Subcutaneous abdominal adipose tissue (tissue), 5 donors: ENCODE data around the gene MT1X.

Experiments
- H3K27ac ChIP-seq: one replicate; pipeline ENCODE4 v1.7.0; 2013; ENCODE audit warnings: low read depth, mild to moderate bottlenecking, inconsistent platforms, low read length, moderate library complexity
- H3K27me3 ChIP-seq, 5 donors: one replicate each; pipeline ENCODE4 v1.7.0; 2013; ENCODE audit warnings: low read length in 5 of 5, inconsistent platforms in 1 of 5; ENCODE audit not compliant: control insufficient read depth in 5 of 5, insufficient read depth in 4 of 5
- H3K36me3 ChIP-seq, 5 donors: one replicate each; pipeline ENCODE4 v1.7.0; 2013; ENCODE audit warnings: low read length in 5 of 5; ENCODE audit not compliant: control insufficient read depth in 5 of 5, insufficient read depth in 5 of 5
- H3K4me1 ChIP-seq, 5 donors: one replicate each; pipeline ENCODE4 v1.7.0; 2013; ENCODE audit warnings: low read length in 5 of 5, mild to moderate bottlenecking in 3 of 5, moderate library complexity in 1 of 5; ENCODE audit not compliant: control insufficient read depth in 5 of 5, insufficient read depth in 5 of 5
- H3K4me3 ChIP-seq, 5 donors: one replicate each; pipeline ENCODE4 v1.7.0; 2013; ENCODE audit warnings: low read length in 5 of 5, low read depth in 1 of 5
- H3K9ac ChIP-seq, 5 donors: one replicate each; pipeline ENCODE4 v1.7.0; 2013; ENCODE audit warnings: low read length in 5 of 5, mild to moderate bottlenecking in 4 of 5, moderate library complexity in 3 of 5
- H3K9me3 ChIP-seq, 5 donors: one replicate each; pipeline ENCODE4 v1.7.0; 2013; ENCODE audit warnings: low read length in 5 of 5; ENCODE audit not compliant: control insufficient read depth in 5 of 5
- donor health status: healthy.
- donor health status: healthy.
- donor health status: healthy.
- donor health status: healthy.
- donor health status: healthy.

Gene MT1X

DNA sequence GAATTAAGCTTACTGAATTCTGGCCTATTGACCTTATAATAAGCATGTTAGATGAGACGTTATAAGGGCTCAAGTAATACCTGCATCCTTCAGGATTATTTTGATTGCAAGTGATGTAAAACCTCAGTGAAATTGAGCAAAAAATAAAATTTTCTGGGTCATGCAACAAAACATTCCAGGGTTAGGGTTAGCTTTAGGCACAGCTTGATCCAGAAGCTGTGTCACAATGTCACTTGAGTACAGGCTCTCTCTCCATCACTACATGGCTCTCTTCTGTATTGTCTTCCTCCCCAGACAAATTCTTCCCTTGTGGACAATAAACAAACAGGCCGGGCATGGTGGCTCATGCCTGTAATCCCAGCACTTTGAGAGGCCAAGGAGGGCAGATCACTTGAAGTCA is 44.0 kb downstream of the MT1X start:
- H3K27ac ChIP-seq, result no peak overlapping the region

DNA sequence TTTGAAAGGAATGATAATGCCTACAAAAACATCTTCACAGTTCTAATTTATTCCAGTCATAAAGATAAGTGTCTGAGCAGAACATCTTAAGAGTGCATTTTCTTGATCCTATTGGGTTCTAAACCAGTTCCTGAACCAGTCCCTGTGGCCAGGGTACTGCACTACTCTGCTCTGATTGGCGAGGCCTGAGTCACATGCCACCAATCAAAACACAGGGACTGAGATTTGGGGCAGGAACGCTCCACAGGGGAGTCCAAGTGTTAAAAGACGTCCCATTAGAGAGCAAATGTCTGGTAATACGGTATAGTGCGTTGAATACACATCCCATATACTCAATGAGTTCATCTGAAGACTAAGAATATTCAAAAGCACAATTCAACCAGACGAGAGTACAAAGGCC is 44.7 kb downstream of the MT1X start:
- H3K4me1 ChIP-seq, result peaks cover 4 to 24% (median 21%) of the 10 kb centered on the region in 5 donors
- no peak overlapping the region for H3K27ac ChIP-seq
- no peak overlapping the region for H3K4me3 ChIP-seq

More for the DNA sequence above, 44.0 kb downstream of the MT1X start:
- Histone ChIP-seq H3K9me3 (no peaks in the 10 kb centered on the region), H3K36me3 (no peaks in the 10 kb centered on the region), H3K9ac (no peak overlapping the region), H3K4me3 (no peak overlapping the region), H3K4me1 (peaks cover 4 to 24% (median 21%) of the 10 kb centered on the region in 5 donors), H3K27me3 (no peaks in the 10 kb centered on the region)

DNA sequence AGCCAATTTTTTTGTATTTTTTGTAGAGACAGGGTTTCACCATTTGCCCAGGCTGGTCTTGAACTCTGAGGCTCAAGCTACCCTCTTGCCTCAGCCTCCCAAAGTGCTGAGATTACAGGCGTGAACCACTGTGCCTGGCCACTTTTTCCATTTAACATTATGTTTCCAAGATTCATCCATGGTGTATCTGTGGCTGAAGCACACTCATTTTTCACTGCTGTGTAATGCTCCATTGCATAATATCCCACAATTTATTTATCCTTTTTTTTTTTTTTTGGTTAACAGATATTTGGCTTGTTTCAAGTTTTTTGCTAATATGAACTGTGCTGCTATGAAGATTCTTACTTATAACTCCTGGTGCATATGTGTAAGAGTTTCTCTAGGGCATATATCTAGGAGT is 45.8 kb downstream of the MT1X start:
- Histone ChIP-seq H3K9me3 (no peaks in the 10 kb centered on the region), H3K4me3 (no peak overlapping the region), H3K27me3 (no peaks in the 10 kb centered on the region)

More for the DNA sequence above, 44.7 kb downstream of the MT1X start:
- Histone ChIP-seq H3K9me3 (no peaks in the 10 kb centered on the region), H3K9ac (no peak overlapping the region), H3K27me3 (no peaks in the 10 kb centered on the region), H3K36me3 (no peaks in the 10 kb centered on the region)

DNA sequence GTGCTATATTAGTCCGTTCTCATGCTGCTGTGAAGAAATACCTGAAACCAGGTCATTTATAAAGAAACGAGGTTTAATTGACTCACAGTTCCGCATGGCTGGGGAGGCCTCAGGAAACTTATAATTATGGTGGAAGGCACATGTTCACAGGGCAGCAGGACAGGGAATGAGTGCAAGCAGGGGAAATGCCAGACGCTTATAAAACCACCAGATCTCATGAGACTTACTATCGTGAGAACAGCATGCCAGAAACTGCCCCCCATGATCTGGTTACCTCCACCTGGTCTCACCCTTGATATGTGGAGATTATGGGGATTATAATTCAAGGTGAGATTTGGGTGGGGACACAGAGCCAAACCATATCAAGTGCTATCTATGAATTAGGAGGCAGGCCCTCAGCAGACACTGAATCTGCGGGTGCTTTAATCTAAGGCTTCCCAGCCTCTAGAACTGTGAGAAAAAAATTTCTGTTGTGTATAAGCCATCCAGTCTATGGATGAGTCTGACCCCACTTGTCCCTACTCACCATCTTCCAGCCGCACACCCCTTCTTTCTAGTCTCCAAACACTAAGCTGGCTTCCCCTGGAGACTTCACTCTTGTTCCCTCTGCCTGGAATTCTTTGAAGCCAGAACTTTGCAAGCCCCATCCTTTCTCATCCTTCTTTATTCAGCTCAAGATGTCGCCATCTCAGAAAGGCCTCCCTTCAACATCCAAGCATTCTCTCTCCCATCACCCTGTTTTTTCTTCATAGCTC is 46.9 kb downstream of the MT1X start:
- peak overlapping the region; percentile 71 for H3K27ac ChIP-seq
- no peaks in the 10 kb centered on the region for H3K9me3 ChIP-seq
- peaks cover 4 to 24% (median 21%) of the 10 kb centered on the region in 5 donors for H3K4me1 ChIP-seq
- peaks cover 0 to 2% (median 0%) of the 10 kb centered on the region in 5 donors for H3K36me3 ChIP-seq
- peak overlapping the region; percentile 60 to 92 (median 85) for H3K9ac ChIP-seq
- H3K27me3 ChIP-seq, result no peaks in the 10 kb centered on the region
- H3K4me3 ChIP-seq, result peak overlapping the region; percentile 70 to 97 (median 88)

More for the DNA sequence above, 45.8 kb downstream of the MT1X start:
- Histone ChIP-seq H3K36me3 (no peaks in the 10 kb centered on the region), H3K27ac (no peak overlapping the region), H3K9ac (no peak overlapping the region), H3K4me1 (peaks cover 4 to 24% (median 21%) of the 10 kb centered on the region in 5 donors)

DNA sequence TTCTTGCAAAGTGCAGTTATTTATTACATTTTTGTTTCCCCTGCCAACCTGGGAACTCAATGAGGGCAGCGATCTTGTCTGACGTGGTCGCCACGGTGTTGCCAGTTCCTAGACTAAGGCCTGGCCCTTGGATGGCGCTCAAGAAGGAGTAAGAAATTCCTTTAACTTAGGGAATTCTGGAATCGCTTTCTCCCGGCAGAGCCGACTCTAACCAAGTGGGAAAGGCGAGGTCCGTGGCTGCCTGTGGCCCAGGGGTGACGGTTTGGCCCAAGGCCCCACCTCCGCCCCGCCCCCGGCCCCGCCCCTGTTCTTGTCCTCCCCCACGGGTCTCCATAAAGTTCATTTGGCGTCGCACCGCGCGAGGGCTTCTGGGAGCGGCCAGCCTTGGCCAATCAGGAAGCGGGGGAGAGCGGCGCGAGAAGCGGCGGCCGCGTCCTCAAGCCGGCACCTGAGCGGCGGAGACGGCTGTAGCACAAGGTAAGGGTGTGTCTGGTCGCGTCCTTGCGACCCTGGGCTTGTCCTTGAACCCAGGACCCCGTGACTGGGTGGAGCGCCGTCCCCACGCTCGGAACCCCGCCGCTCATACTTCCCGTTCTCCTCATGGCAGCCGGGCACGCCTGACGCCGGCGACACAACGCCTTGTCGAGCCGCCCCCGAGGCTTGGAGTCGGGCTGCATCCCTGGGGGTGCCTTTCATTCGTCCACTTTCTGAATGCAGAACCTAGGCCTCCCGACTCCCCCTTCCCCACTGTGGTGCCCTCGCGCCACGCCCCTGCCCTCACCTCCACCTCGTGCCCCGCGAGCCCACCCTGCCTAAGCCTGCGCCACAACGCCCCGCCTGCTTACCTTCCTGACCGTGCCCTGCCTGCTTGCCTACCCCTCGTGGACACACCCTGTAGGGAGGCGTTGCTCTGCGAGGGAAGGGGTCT is 47.7 kb downstream of the MT1X start, which contains the start of gene NUP93:
TSS of gene NUP93 (plus strand) at position 395 of the 928 bp plus-strand sequence. CDS start 18,119 bp downstream, outside the sequence.
- Histone ChIP-seq H3K4me1 (peaks cover 4 to 24% (median 21%) of the 10 kb centered on the region in 5 donors), H3K27ac (peak within 1 kb of the TSS; percentile 71), H3K4me3 (peak within 1 kb of the TSS; percentile 88 to 97 (median 89)), H3K9me3 (no peaks in the 10 kb centered on the region), H3K9ac (peak within 1 kb of the TSS; percentile 82 to 96 (median 90)), H3K36me3 (peaks cover 0 to 4% (median 0%) of the 10 kb centered on the region in 5 donors), H3K27me3 (no peaks in the 10 kb centered on the region)

DNA sequence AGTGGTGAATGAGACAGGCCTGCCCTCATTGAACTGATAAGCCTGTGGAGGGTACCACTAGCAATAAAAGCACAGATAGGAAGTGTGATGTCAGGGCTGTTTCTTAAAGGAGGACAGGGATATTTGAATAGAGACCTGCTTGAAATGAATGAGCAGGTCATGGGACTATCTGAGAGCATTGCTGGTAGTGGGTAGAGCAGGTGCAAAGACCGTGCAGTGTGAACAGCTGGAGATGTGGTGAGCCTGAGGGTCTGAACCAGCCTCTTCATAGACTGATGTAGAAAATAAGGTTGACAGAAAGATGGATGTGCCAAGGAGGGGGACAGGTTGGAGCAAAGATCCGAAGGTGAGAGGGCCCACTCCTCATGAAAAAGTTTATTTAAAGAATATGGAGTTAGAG is 50.1 kb downstream of the MT1X start:
- H3K9ac ChIP-seq, result no peak overlapping the region
- H3K27ac ChIP-seq, result no peak overlapping the region
- no peak overlapping the region for H3K4me3 ChIP-seq
- H3K4me1 ChIP-seq, result peaks cover 4 to 24% (median 21%) of the 10 kb centered on the region in 5 donors
- no peaks in the 10 kb centered on the region for H3K9me3 ChIP-seq
- H3K27me3 ChIP-seq, result no peaks in the 10 kb centered on the region
- H3K36me3 ChIP-seq, result peaks cover 0 to 4% (median 0%) of the 10 kb centered on the region in 5 donors

DNA sequence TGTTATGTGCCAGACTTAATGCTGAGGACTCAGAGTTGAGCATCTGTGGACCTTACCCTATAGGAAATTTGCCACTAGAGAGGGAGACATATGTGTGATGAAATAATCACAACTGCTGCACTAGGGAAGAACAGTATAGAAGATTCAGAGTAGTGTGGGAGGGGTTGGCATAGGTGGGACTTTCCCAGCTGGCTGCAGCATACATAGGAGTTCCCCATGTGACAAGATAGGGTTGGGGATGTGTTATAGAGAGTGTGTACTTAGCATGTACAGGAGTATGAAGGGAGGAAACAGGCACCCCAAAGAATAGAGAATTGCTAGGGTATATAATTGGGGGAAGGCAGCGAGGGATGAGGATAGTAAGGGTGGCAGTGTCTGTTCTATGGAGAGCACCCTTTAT is 50.6 kb downstream of the MT1X start:
- no peak overlapping the region for H3K9ac ChIP-seq
- no peaks in the 10 kb centered on the region for H3K9me3 ChIP-seq
- no peak overlapping the region for H3K4me3 ChIP-seq
- peaks cover 0 to 4% (median 0%) of the 10 kb centered on the region in 5 donors for H3K36me3 ChIP-seq
- peaks cover 4 to 29% (median 25%) of the 10 kb centered on the region in 5 donors for H3K4me1 ChIP-seq
- no peaks in the 10 kb centered on the region for H3K27me3 ChIP-seq
- no peak overlapping the region for H3K27ac ChIP-seq
